Measurements from ENCODE around the gene LRWD1. TPM values are rescaled to one million over a fixed set of nuclear protein-coding genes. Genes with fewer than 3 reads are reported as not detected.

The LRWD1 gene
- polyA plus RNA-seq (2012; rRNA removed): 44.9 and 53.2 TPM in 2 replicates
- polyA plus RNA-seq (2012; cell fraction: cytosol; rRNA removed): 21.1 and 32.5 TPM in 2 replicates
- 89.9 and 156 TPM in 2 replicates for polyA plus RNA-seq (2012; cell fraction: nucleus; rRNA removed)

GRCh38 chr7:102464577-102465280 lies at the start of gene LRWD1, which contains the start of gene ALKBH4:
LRWD1 (plus strand) TSS chr7:102464984; CDS start chr7:102465081, 97 bp downstream.
ALKBH4 (minus strand) TSS chr7:102464863; CDS start chr7:102464836, 27 bp downstream.
- H2AFZ ChIP-seq (ENCODE audit: low read depth): peak within 1 kb of the TSS; percentile 99
- peak; percentile 100 for DNase-seq
- H3K9ac ChIP-seq: peak within 1 kb of the TSS; percentile 90
- H4K20me1 ChIP-seq (ENCODE audit: insufficient read depth): peaks cover 4% of the 10 kb centered on the region; the same call in 1 of the 2 replicates
- H3K4me3 ChIP-seq (ENCODE audit: low read depth in 2 of 2, low read length in 1 of 2): peak within 1 kb of the TSS; percentile 86 to 99
- WGBS (ENCODE audit: low lambda C conversion rate): under 1% methylated on average over 52 of the region's 81 CpGs
- peaks cover 49% of the 10 kb centered on the region for H3K79me2 ChIP-seq (ENCODE audit: insufficient read depth)
- peak within 1 kb of the TSS; percentile 89 for H3K4me2 ChIP-seq
- no peaks in the 10 kb centered on the region for H3K9me3 ChIP-seq
- CTCF ChIA-PET: interaction anchor here (0.9 to 3.6 kb wide), 12 partner anchors 8 to 185 kb away, joined by 3 to 19 read pairs (median 5); no protein-coding TSS in a partner anchor
- H3K36me3 ChIP-seq (replicated peaks in 1 of 2; ENCODE audit: control insufficient read depth in 1 of 2, insufficient read depth in 2 of 2, low read length in 1 of 2): peaks cover 12 to 23% of the 10 kb centered on the region in 2 experiments
- peak within 1 kb of the TSS; percentile 67 to 79 for H3K27ac ChIP-seq (ENCODE audit: low read depth in 2 of 2, low read length in 1 of 2)
- no peaks in the 10 kb centered on the region for H3K9me2 ChIP-seq
- POLR2A ChIA-PET: interaction anchor here (0.9 to 2.6 kb wide), 5 partner anchors 10 to 69 kb away, joined by 3 to 12 read pairs (median 5); partner anchors contain the start of gene PRKRIP1
- peaks cover 5 to 11% of the 10 kb centered on the region in 2 experiments; a peak in 2 of 4 replicates for H3K4me1 ChIP-seq (ENCODE audit: control insufficient read depth in 1 of 2, insufficient read depth in 2 of 2, low read depth in 1 of 2, low read length in 1 of 2)
- peaks cover 5% of the 10 kb centered on the region for H3F3A ChIP-seq (replicated peaks; ENCODE audit: insufficient read depth)
- no peaks in the 10 kb centered on the region for H3K27me3 ChIP-seq (ENCODE audit: insufficient read depth)
- TF ChIP-seq JUND (IDR thresholded peaks at IDR 0.05) (no peak), CHD2 (IDR thresholded peaks at IDR 0.05; ENCODE audit: low read length, partially characterized antibody) (peak; percentile 79), PBX3 (IDR thresholded peaks at IDR 0.05) (no peak), RCOR1 (IDR thresholded peaks at IDR 0.05; ENCODE audit: low read length) (no peak), USF2 (IDR thresholded peaks at IDR 0.05; ENCODE audit: borderline replicate concordance, low read depth, low read length) (0 out of 2 replicates have a peak, but pooled peaks have one; percentile 5), MXI1 (IDR thresholded peaks at IDR 0.05; ENCODE audit: low read depth, low read length) (peak; percentile 95), IRF3 (IDR thresholded peaks at IDR 0.05; ENCODE audit: low read depth, low read length) (no peak), RFX5 (IDR thresholded peaks at IDR 0.05; ENCODE audit: low read length) (no peak), FOSL2 (IDR thresholded peaks at IDR 0.05; ENCODE audit: borderline replicate concordance, low read depth) (no peak), RAD21 (IDR thresholded peaks at IDR 0.05; ENCODE audit: low read length) (no peak), EZH2phosphoT487 (IDR thresholded peaks at IDR 0.05; ENCODE audit: borderline replicate concordance, low read depth) (no peak), GATA2 (CRISPR knock-in tag; IDR thresholded peaks at IDR 0.05) (no peak), CTCF (IDR thresholded peaks at IDR 0.05) (peak; percentile 16; the same call in 1 of the 2 replicates), YY1 (IDR thresholded peaks at IDR 0.05; ENCODE audit: low read depth) (peak; percentile 93), ELF1 (IDR thresholded peaks at IDR 0.05) (peak; percentile 94), NRF1 (IDR thresholded peaks at IDR 0.05; ENCODE audit: low read depth, low read length) (peak; percentile 92), REST (IDR thresholded peaks at IDR 0.05; ENCODE audit: low read depth, low read length) (no peak; the same call in 1 of the 2 replicates), TAF1 (IDR thresholded peaks at IDR 0.05; ENCODE audit: borderline replicate concordance, low read depth, low read length) (peak; percentile 91), FOXJ3 (CRISPR knock-in tag; IDR thresholded peaks at IDR 0.05) (no peak), RXRA (IDR thresholded peaks at IDR 0.05; ENCODE audit: borderline replicate concordance, low read depth) (no peak), SIN3A (IDR thresholded peaks at IDR 0.05; ENCODE audit: borderline replicate concordance, low read depth, low read length) (peak; percentile 94)
